ENCODE data around the gene RFC5.
"Not testable (repeated sequence)": the region's sequence is repeated elsewhere in the genome, so short reads cannot be mapped to it uniquely, and the experiment has no call there.

RFC5 gene

DNA sequence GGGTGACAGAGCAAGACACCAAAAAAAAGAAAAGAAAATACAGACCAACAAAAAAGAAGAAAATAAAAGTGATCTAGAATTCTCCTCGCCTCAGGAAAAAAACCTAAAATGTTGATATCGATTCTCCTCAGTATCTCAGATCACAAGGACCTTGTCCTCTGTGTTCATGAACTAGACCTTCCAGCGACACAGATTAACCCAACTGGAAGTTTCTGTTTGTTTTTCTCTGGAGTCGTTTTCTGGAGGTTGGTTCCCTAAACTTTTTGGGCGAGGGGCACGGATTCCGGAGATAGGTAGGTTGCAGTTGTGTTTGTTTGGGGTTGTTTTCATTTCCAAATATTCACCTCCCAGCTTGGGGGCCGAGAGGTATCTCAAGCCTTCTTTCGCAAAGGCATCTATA is 559 bp upstream of the RFC5 start:
- DNase-seq, result no peak

DNA sequence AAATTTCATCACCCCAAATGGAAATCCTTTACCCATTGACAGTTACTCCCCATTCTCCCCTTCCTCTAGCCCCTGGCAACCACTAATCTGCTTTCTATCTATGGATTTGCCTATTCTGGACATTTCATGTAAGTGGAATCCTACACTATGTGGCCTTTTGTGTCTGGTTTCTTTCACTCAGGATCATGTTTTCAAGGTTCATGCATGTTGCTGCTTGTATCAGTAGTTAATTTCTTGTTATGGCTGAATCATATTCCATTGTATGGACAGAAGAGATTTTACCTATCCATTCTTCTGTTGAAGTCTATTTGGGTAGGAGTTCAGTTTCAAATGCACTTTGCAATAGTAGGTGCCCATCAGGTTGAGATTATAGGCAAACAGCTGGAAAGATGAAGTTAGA is 1.4 kb downstream of the RFC5 start:
- DNase-seq, result no peak

DNA sequence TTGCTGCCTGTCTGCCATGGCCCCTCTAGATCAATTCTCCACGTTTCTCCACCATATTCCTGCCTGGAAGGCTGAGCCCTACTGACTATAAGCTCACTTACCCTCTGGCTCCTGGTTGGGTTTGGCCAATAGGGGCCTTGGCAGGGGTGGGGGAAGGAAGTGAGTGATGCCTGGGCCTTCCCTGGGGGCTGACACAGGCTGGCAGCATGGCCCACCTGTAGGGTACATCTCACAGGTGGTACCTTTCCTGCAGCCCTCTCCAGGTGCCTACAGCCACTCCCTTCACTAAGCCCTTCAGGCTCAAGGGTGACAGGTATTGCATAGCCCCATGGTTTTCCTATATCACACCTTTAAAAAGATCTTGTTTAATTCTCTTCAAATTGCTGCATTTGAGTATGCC is 3.5 kb downstream of the RFC5 start:
- DNase-seq, result no peak

DNA sequence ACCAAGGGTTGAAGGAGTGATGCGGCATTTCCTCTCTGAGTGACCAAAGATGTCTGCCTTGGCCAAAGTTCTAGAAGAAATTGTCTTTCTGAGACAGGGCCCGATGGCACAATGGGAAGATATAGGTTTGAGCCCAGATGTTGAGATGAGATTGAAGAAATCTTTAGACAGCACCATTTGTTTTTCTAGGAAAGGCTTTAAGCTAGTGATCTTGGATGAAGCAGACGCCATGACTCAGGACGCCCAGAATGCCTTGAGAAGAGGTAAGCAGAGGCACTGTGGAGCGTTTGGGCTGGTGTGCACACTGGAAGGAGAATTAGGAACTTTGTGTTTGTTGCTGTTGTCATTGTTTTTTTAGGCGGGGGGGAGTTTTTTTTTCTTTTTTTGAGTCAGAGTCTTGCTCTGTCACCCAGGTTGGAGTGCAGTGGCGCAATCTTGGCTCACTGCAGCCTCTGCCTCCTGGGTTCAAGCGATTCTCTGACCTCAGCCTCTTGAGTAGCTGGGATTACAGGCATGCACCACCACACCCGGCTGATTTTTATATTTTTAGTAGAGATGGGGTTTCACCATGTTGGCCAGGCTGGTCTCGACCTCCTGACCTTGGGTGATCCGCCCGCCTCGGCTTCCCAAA is 5.7 kb downstream of the RFC5 start:
- not testable (repeated sequence) for DNase-seq

DNA sequence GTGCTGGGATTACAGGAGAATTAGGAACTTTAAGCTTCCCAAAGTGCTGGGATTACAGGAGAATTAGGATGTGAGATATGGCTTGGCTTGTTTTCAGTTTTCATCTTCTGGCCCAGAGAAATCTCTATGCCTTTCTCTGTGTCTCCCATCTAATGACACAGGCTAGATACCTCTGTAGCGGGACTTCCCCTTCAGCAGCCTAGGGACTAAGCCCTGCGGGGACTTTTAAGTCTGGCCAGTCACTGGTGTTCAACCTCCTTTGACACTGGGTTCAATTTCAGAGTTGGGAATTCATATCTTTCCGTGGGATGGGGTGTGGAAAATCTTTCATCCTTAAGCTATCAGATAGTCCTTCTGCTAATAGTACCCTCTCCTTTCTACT is 6.2 kb downstream of the RFC5 start:
- no peak for DNase-seq

DNA sequence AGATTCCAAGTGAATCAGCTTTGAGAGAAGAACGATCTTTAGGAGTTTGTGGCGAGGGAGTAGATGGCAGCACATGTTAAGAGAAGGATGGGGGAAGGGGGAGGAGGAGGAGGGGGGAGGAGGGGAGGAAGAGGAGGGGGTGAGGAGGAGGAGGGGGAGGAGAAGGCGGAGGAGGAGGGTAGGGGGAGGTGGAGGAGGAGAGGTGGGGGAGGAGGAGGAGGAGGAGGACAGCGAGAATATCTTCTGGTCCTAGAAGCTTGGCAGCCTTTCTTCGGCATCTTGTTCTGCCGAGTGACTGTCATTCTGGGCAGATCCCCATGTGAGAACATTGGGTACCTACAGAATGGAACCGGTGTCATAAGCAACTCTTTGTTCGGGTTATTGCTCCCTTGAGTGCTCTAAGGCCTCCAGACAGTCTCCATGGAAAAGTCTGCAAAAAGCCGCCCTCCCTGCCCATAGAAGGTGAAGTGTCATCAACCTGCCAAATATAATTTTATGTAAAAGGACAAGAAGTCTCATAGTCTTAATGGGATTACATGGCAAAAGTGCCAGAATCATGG is 6.9 kb downstream of the RFC5 start:
- DNase-seq, result no peak

DNA sequence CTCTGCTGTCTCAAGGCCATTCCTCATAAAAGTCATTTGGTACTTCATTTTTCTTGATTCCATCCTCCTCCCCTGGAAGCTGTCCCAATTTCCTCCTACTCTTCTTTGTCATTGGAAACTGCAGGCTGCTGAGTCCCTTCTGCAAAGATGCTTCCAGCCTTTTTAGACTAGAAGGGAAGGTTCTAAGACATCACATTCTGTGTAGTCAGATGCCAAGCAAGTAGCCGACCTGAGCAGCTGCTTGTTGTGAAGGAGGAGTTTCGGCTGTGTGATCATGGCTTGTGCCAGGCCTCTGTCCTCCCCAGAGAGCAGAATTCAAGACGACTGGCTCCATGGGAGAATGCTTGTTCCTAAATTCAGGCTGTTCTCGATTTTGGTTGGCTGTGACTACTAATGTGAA is 8.7 kb downstream of the RFC5 start:
- no peak for DNase-seq

DNA sequence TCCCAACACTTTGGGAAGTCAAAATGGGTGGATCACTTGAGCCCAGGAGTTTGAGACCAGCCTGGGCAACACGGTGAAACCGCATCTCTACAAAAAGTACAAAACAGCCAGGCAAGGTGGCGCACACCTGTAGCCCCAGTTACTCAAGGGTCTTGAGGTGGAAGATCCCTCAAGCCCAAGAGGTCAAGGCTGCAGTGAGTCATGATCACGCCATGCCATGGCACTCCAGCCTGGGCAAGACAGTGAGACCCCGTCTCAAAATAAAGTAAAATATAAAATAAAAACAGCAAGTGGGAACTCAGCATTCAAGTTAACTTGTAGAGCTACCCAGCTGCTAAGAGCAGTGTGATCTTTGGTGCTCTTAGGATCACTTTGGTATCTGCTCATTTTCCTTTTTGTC is 12.7 kb downstream of the RFC5 start:
- DNase-seq, result no peak

DNA sequence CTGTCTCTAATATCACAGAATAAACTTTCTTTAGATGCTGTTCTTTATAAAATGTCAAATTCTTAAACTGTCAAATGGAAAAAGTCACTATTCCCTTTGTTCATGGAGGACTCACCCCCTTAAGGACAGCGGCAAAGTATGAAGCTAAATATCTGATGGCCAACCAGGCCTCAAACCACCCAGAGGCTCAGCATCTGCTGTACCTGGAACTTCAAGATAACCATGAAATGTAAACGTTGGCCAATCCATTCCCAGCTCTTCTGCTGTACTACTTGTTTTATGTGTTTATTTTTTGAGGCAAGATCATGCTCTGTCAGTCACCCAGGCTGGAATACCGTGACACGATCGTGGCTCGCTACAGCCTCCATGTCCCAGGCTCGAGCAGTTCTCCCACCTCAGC is 15.7 kb downstream of the RFC5 start:
- DNase-seq, result no peak

DNA sequence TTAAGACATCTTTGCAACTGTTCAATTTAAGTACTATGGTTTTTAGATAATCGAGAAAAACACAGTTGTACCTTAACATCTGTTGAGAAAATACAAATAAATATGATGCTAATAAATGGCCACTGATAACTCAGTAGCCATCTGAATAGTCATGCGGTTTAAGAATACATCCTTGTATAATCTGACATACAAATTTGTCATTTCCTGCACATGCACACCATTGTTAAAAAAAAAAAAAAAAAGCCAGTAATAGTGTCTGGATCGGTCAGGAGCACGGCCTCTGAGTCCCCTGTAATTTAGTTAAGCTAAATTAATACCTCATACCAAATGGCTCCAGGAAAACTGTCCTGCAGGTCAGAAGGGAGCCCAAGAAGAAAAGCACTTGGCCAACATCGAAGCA is 16.8 kb downstream of the RFC5 start:
- DNase-seq, result no peak

DNA sequence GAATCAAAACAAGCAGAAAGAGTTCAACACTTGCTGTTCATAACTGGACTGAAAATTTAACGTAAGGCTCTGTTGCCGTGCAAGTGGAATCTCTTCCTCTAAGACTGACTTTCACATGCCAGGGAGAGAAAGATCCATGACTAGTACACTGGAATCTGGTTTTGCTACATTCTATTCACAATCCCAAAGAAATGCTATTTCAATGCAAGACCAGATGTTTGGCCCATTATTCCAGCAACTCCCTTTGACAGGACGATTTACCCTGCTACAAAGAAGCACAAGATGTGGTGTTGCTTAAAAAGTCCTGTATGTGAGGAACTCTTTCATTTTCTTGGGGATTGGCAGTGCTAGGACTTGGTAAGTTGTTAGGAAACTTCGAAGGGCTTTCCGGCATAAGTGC is 17.4 kb downstream of the RFC5 start:
- no peak for DNase-seq

DNA sequence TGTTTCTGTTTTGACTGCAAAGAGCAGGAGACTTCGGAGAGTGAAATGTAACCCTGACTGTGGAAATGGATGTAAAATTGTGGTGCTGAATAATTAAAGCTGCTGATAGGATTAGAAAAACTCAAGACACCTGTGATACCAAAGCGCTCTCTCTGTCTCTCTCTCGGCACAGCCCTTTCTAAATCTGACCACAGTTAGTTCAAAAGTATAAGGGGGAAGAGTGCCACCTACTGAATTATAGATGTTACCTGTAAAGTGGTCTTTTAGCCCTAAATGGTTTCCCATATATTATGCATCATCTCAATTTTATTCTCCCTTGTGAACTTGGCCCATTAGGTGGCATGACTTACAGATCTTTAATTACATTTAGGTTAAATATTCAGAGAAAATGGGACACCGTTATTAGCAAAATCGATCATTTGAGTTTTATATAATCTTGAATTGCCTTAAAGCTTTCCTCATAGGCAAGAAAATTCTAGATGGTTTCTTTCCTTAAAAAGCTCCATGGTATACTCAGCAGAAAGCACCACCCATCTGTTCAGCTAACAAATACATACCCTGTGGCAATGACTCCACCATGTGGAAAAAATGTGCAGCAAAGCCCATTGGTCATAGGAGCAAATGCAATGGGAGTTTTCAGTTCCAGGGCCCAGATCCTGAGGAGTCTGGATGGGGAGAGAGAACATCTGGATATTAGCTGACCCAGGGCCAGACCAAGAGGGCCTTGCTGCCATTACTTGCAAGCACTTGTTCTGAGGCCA is 18.1 kb downstream of the RFC5 start:
- peak; percentile 36 for DNase-seq

DNA sequence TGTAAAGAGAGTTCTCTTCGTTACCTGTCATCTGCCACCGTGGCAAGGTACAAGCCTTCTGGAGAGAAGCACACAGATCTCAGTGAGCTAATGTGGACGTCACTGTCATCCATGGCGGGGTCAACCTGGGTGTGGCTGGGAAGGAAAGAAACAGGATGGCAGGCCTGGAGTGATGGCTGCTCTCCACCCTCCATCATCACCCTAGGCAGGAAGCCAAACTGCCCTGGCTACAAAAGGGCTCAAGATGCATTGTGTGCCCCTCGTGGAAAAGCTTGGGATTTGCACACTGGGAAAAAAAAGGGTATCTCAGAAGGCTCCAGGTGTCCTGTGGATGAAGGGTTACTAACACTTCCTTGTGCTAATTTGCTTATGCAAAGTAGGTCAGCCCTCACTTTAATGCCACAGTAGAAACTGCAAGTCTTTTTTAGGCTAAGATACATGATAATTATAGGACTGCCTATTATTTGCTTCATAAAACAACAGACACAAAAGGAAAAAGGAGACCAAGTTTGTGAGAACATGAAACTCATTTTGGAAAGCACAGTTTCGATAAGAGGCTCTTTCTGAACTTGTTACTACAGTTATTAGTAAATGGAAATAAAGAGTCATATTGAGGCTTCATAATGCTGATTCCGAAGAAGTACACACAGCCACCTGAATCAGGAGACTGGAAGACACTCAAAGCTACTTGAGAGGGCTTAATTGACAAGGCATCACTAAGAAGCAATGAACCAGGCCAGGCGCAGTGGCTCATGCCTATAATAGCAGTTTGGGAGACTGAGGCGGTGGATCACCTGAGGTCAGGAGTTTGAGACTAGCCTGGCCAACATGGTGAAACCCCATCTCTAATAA is 18.9 kb downstream of the RFC5 start:
- DNase-seq, result peak; percentile 51

DNA sequence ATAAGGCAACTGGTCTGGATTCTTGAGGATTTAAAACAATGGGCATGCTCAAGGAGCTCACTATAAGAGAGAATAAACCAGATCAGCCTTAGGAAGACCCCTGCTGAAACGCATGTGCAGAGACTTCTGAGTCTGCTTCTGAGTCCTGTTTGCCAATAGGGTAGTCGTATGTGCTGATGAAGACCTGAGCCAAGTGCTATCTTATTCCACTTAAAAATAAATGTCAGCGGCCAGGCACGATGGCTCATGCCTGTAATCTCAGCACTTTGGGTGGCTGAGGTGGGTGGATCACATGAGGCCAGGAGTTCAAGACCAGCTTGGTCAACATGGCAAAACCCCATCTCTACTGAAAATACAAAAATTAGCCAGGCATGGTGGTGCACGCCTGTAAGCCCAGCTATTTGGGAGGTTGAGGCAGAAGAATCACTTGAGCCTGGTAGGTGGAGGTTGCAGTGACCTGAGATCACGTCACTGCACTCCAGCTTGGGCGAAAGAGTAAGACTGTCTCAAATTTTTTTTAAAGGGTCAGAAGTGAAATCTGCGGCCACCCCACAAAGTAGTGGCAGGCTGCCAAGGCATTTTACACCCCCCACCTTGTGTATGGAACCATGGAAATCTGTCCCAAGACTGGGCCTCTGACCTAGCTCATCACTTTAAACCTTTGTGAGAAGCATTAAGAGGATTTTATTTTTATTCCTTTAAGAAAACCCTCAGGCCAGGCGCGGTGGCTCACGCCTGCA is 20.3 kb downstream of the RFC5 start:
- no peak for DNase-seq

DNA sequence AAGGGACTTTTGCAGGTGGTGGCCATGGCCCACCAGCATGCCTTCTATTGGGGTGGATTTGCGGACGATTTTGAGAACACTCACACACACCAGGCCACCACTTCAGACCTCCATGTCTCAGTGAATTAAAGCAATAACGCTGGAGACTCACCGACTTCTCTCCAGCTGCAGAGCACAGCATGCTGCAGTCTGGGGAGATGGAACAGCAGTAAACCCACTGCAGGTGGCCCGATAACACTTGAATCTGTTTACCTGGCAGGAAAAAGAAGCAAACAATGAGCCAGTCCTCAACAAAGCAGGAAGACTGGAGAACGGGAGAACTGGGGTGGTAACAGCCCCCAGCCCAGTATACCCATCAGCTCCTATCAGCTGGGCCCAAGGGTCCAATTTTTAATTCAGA is 21.6 kb downstream of the RFC5 start:
- peak; percentile 70 for DNase-seq

DNA sequence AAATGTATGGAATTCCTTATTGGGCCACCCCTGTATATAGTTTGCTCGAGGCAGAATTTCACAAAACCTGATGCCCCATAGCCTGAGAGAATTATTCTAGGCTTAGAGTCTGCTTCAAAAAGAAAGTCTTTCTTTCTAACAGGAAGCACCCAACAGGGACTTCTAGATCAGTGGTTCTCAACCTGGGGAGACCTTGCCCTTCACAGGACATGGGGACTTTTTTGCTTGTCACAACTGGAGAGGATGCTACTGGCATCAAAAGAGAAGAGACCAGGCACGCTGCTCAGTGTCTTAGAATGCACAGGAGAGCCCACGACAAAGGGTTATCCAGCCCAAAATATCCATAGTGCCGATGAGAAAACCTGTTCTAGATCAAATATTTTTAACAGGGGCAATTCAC is 25.6 kb downstream of the RFC5 start:
- no peak for DNase-seq

DNA sequence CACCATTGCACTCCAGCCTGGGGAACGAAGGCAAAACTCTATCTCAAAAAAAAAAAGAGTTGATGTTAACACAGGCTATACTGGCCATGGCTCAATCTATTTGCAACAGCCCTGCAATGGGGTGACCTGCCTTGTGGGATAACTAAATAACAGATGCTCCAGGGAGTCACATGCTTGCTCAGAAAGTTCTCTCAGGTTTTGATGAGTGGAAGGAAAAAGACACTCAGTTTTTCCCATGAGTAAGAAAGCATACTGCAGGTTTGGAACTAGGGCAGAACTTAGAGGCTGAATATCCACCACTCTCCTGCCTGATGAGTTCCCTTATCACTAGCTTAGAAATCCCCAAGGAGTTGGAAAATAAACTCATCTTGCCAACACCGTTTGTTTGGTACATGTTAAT is 27.6 kb downstream of the RFC5 start:
- DNase-seq, result no peak

DNA sequence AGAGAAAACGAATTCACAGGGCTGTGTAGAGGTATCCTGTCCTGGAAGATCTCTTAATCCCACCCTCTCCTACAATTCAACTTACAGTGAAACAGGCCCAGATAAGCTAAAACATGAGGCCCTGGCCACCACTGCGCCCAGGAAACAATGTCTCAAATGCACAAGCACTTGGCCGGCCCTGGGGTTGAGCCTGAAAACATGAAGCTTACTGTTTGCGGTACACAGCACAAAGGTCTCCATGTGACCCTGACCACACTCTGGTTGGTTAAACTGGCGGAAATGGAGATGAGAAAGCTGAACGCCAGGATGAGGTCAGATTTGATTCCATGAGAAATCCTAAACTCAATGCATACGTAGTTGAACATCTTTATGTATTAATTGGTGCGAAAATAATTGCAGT is 28.1 kb downstream of the RFC5 start:
- DNase-seq, result no peak

DNA sequence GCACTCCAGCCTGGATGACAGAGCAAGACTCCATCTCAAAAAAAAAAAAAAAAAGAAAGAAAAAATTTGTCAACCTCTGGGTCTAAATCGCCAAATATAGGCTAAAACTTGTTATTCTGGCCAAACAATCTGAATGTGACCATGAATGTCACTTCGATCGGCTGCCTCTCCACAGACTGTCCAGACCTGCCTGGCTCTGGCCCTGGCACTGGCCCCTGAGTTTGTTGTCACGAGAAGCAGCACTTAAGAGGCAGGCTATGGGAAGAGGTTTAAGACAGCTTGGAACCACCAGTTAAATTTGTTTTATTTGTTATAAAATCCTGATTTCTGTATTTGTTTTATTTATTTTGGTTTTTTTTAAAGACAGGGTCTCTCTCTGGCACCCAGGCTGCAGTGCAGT is 29.9 kb downstream of the RFC5 start:
- DNase-seq, result no peak

DNA sequence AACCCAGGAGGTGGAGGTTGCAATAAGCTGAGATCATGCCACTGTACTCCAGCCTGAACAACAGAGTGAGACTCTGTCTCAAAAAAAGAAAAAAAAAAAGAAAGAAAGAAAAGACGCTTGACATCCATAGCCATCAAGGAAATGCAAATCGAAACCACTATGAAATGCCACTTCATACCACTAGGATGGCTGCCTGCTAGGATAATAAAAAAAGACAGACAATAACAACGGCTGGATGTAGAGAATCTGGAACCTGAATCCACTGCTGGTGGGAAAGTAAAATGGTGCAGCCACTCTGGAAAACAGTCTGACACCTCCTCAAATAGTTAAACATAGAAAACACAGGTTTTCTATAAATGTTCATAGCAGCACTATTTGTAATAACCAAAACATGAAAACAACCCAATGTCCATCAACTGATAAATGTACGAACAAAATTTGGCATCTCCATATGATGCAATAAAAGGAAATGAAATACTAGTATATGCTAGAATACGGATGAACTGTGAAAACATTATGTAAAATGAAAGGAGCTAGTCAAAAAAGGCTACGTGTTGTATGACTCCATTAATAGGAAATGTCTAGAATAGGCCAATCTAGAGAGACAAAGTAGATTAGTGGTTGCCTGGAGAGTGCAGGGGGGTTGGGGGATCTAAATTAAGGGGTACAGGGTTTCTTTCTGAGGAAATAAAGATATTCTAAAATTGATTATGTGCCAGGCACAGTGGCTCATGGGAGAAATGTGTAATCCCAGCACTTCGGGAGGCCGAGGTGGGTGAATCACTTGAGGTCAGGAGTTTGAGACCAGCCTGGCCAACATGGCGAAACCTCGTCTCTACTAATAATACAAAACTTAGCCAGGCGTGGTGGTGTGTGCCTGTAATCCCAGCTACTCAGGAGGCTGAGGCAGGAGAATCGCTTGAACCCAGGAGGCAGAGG is 34.7 kb downstream of the RFC5 start:
- no peak for DNase-seq

DNA sequence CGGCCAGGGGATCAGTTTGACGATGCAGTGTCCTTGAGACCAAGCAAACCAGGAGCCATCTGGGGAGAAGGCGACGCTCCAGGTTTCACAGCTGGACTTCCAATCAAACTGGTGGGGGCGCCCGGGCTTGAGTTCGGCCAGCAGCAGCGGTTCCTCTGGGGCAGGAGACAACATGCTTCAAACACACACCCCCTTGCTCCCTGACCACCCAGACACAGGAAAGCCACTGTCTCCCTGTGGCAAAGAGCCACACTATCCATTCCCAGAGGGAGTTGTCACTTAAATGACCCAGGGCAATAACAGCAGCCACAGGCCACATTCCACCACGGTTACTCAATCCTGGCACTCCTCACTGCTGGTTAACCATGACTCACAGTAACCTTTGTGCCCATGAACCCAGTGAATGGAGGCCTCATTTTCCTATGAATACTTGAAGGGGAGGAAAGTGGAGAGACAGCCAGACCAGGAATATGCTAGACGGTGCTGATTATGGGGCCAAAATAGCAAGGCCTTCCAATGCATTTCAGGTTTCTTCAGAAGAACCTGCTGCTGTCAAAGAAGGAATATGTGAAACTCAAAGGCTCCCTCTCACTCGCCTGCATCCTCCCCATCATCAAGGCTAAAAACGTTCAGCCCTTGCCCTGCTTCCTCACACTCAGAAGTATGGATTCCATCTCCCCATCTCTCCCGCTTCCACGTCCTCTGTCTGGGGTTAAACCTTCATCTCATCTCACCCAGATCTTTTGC is 36.0 kb downstream of the RFC5 start:
- DNase-seq, result no peak

All from DMS153 (cell line).